Activated naive CD4-positive, alpha-beta T cell treated with anti-CD3 and anti-CD28 coated beads, Interleukin-2, amount 10 ng/mL, durations not matched to agents 7 days and 5 days (primary cell): ENCODE measurements around the gene MAP3K5.

Experiments used
- CTCF ChIA-PET: fragments of 350-600 bp; sonication (Branson Sonifier 250); formaldehyde crosslinking; loops from one replicate; lab custom pipeline; 2021; ENCODE audit warnings: antibody characterized with exemption; lab: Charles Lee
- DNase-seq: peaks from one replicate; pipeline ENCODE4 v3.0.0-alpha.2; 2020
- H3K27ac Mint-ChIP-seq: one replicate; pipeline ENCODE4 v1.8.0; 2021; ENCODE audit warnings: mild to moderate bottlenecking, moderate library complexity, mixed read lengths
- H3K27me3 Mint-ChIP-seq: one replicate; pipeline ENCODE4 v1.8.0; 2021; ENCODE audit warnings: mild to moderate bottlenecking, mixed read lengths
- H3K36me3 Mint-ChIP-seq: one replicate; pipeline ENCODE4 v1.8.0; 2021; ENCODE audit warnings: mixed read lengths
- H3K4me1 Mint-ChIP-seq: one replicate; pipeline ENCODE4 v1.8.0; 2021; ENCODE audit warnings: mixed read lengths
- H3K4me3 Mint-ChIP-seq: one replicate; pipeline ENCODE4 v1.8.0; 2021; ENCODE audit warnings: mild to moderate bottlenecking, moderate library complexity, mixed read lengths
- H3K9me3 Mint-ChIP-seq: one replicate; pipeline ENCODE4 v1.8.0; 2021; ENCODE audit warnings: mixed read lengths

MAP3K5 gene

GRCh38 chr6:136747507-136747906, 44.8 kb downstream of the MAP3K5 start:
- Mint-ChIP-seq H3K4me1 (peaks cover 76% of the 10 kb centered on the region), H3K4me3 (no peak overlapping the region), H3K36me3 (peaks cover 33% of the 10 kb centered on the region), H3K27me3 (no peaks in the 10 kb centered on the region), H3K27ac (no peak overlapping the region), H3K9me3 (peaks cover 2% of the 10 kb centered on the region)
- no peak for DNase-seq
- CTCF ChIA-PET: interaction anchor here (1.0 kb wide), 1 partner anchor 103 kb away, joined by 3 read pairs; no protein-coding TSS in a partner anchor

GRCh38 chr6:136745300-136745699, 47.0 kb downstream of the MAP3K5 start:
- peaks cover 60% of the 10 kb centered on the region for H3K4me1 Mint-ChIP-seq
- CTCF ChIA-PET: interaction anchor here (1.0 to 2.0 kb wide), 4 partner anchors 16 to 107 kb away, joined by 3 to 7 read pairs (median 4); partner anchors contain the start of gene MAP3K5
- H3K4me3 Mint-ChIP-seq: no peak overlapping the region
- H3K27me3 Mint-ChIP-seq: no peaks in the 10 kb centered on the region
- H3K27ac Mint-ChIP-seq: no peak overlapping the region
- peaks cover 33% of the 10 kb centered on the region for H3K36me3 Mint-ChIP-seq
- DNase-seq: no peak
- H3K9me3 Mint-ChIP-seq: peaks cover 2% of the 10 kb centered on the region

GRCh38 chr6:136744889-136745288, 47.4 kb downstream of the MAP3K5 start:
- Mint-ChIP-seq H3K9me3 (peaks cover 2% of the 10 kb centered on the region), H3K36me3 (peaks cover 37% of the 10 kb centered on the region), H3K27me3 (no peaks in the 10 kb centered on the region), H3K4me1 (peaks cover 60% of the 10 kb centered on the region), H3K4me3 (no peak overlapping the region), H3K27ac (no peak overlapping the region)
- CTCF ChIA-PET: interaction anchor here (1.5 to 2.0 kb wide), 2 partner anchors 47 to 100 kb away, joined by 5 to 7 read pairs; partner anchors contain the start of gene MAP3K5
- DNase-seq: no peak

GRCh38 chr6:136742125-136742524, 50.2 kb downstream of the MAP3K5 start:
- no peak overlapping the region for H3K4me3 Mint-ChIP-seq
- H3K36me3 Mint-ChIP-seq: peaks cover 23% of the 10 kb centered on the region
- no peaks in the 10 kb centered on the region for H3K27me3 Mint-ChIP-seq
- no peak for DNase-seq
- H3K4me1 Mint-ChIP-seq: peaks cover 49% of the 10 kb centered on the region
- H3K27ac Mint-ChIP-seq: no peak overlapping the region
- CTCF ChIA-PET: no interaction called here
- H3K9me3 Mint-ChIP-seq: peaks cover 2% of the 10 kb centered on the region

- Mint-ChIP-seq H3K27ac (no peak overlapping the region), H3K9me3 (peaks cover 2% of the 10 kb centered on the region), H3K4me1 (peaks cover 41% of the 10 kb centered on the region), H3K4me3 (no peak overlapping the region), H3K36me3 (peaks cover 14% of the 10 kb centered on the region), H3K27me3 (no peaks in the 10 kb centered on the region)
- CTCF ChIA-PET: interaction anchor here (1.1 to 3.8 kb wide), 3 partner anchors 23 to 96 kb away, joined by 3 to 24 read pairs (median 4); partner anchors contain the start of gene MAP3K5
- no peak for DNase-seq
Measured at GRCh38 chr6:136740050-136740974, 52.0 kb downstream of the MAP3K5 start.

GRCh38 chr6:136739501-136739900, 52.8 kb downstream of the MAP3K5 start:
- no peak for DNase-seq
- H3K9me3 Mint-ChIP-seq: peaks cover 2% of the 10 kb centered on the region
- no peak overlapping the region for H3K4me3 Mint-ChIP-seq

GRCh38 chr6:136739071-136739470, 53.2 kb downstream of the MAP3K5 start:
- Mint-ChIP-seq H3K9me3 (peaks cover 2% of the 10 kb centered on the region), H3K4me1 (peaks cover 35% of the 10 kb centered on the region), H3K36me3 (peaks cover 14% of the 10 kb centered on the region), H3K4me3 (no peak overlapping the region), H3K27me3 (no peaks in the 10 kb centered on the region), H3K27ac (no peak overlapping the region)
- no peak for DNase-seq
- CTCF ChIA-PET: interaction anchor here (1.0 to 3.8 kb wide), 2 partner anchors 52 to 95 kb away, joined by 4 to 24 read pairs; partner anchors contain the start of gene MAP3K5

More at GRCh38 chr6:136739501-136739900, 52.8 kb downstream of the MAP3K5 start:
- Mint-ChIP-seq H3K27me3 (no peaks in the 10 kb centered on the region), H3K4me1 (peaks cover 37% of the 10 kb centered on the region), H3K36me3 (peaks cover 14% of the 10 kb centered on the region), H3K27ac (no peak overlapping the region)
- CTCF ChIA-PET: interaction anchor here (1.1 to 3.8 kb wide), 3 partner anchors 24 to 95 kb away, joined by 3 to 24 read pairs (median 4); partner anchors contain the start of gene MAP3K5

- CTCF ChIA-PET: interaction anchor here (1.0 to 3.8 kb wide), 2 partner anchors 52 to 95 kb away, joined by 4 to 24 read pairs; partner anchors contain the start of gene MAP3K5
- H3K9me3 Mint-ChIP-seq: no peaks in the 10 kb centered on the region
- peaks cover 32% of the 10 kb centered on the region for H3K4me1 Mint-ChIP-seq
- no peak overlapping the region for H3K27ac Mint-ChIP-seq
- H3K36me3 Mint-ChIP-seq: peaks cover 13% of the 10 kb centered on the region
- H3K27me3 Mint-ChIP-seq: no peaks in the 10 kb centered on the region
- DNase-seq: no peak
- H3K4me3 Mint-ChIP-seq: no peak overlapping the region
Measured at GRCh38 chr6:136738692-136739057, 53.6 kb downstream of the MAP3K5 start.

GRCh38 chr6:136737871-136738691, 54.2 kb downstream of the MAP3K5 start:
- no peak for DNase-seq
- no peaks in the 10 kb centered on the region for H3K9me3 Mint-ChIP-seq
- H3K4me1 Mint-ChIP-seq: peaks cover 30% of the 10 kb centered on the region
- CTCF ChIA-PET: interaction anchor here (1.0 to 3.8 kb wide), 2 partner anchors 53 to 94 kb away, joined by 4 to 24 read pairs; partner anchors contain the start of gene MAP3K5
- H3K36me3 Mint-ChIP-seq: peaks cover 11% of the 10 kb centered on the region
- no peak overlapping the region for H3K27ac Mint-ChIP-seq
- H3K27me3 Mint-ChIP-seq: no peaks in the 10 kb centered on the region
- no peak overlapping the region for H3K4me3 Mint-ChIP-seq

- Mint-ChIP-seq H3K27ac (no peak overlapping the region), H3K27me3 (no peaks in the 10 kb centered on the region), H3K4me3 (no peak overlapping the region), H3K4me1 (peaks cover 24% of the 10 kb centered on the region), H3K9me3 (no peaks in the 10 kb centered on the region), H3K36me3 (peaks cover 8% of the 10 kb centered on the region)
- no peak for DNase-seq
- CTCF ChIA-PET: interaction anchor here (1.6 kb wide), 1 partner anchor 93 kb away, joined by 4 read pairs; no protein-coding TSS in a partner anchor
Measured at GRCh38 chr6:136737374-136737844, 54.9 kb downstream of the MAP3K5 start.

- no peak for DNase-seq
- CTCF ChIA-PET: interaction anchor here (1.6 kb wide), 1 partner anchor 92 kb away, joined by 4 read pairs; no protein-coding TSS in a partner anchor
- H3K9me3 Mint-ChIP-seq: no peaks in the 10 kb centered on the region
- H3K4me1 Mint-ChIP-seq: peaks cover 23% of the 10 kb centered on the region
- H3K36me3 Mint-ChIP-seq: peaks cover 10% of the 10 kb centered on the region
- no peaks in the 10 kb centered on the region for H3K27me3 Mint-ChIP-seq
- H3K4me3 Mint-ChIP-seq: no peak overlapping the region
- no peak overlapping the region for H3K27ac Mint-ChIP-seq
Measured at GRCh38 chr6:136736281-136736960, 55.9 kb downstream of the MAP3K5 start.

GRCh38 chr6:136734977-136735376, 57.3 kb downstream of the MAP3K5 start:
- H3K4me1 Mint-ChIP-seq: peaks cover 19% of the 10 kb centered on the region
- no peak overlapping the region for H3K27ac Mint-ChIP-seq
- CTCF ChIA-PET: no interaction called here
- H3K36me3 Mint-ChIP-seq: peaks cover 7% of the 10 kb centered on the region
- no peak overlapping the region for H3K4me3 Mint-ChIP-seq
- no peaks in the 10 kb centered on the region for H3K27me3 Mint-ChIP-seq
- DNase-seq: no peak
- H3K9me3 Mint-ChIP-seq: no peaks in the 10 kb centered on the region

GRCh38 chr6:136732889-136733288, 59.4 kb downstream of the MAP3K5 start:
- H3K4me3 Mint-ChIP-seq: no peak overlapping the region
- no peaks in the 10 kb centered on the region for H3K27me3 Mint-ChIP-seq
- no peak overlapping the region for H3K27ac Mint-ChIP-seq
- H3K4me1 Mint-ChIP-seq: peaks cover 13% of the 10 kb centered on the region
- H3K36me3 Mint-ChIP-seq: peaks cover 12% of the 10 kb centered on the region
- H3K9me3 Mint-ChIP-seq: no peaks in the 10 kb centered on the region
- CTCF ChIA-PET: interaction anchor here (1.4 kb wide), 1 partner anchor 59 kb away, joined by 3 read pairs; the partner anchor contains the start of gene MAP3K5
- DNase-seq: no peak
